ENCODE results near the gene ZNF335.
"Not testable (repeated sequence)": the region's sequence is repeated elsewhere in the genome, so short reads cannot be mapped to it uniquely, and the experiment has no call there.

Gene ZNF335

GRCh38 chr20:45931680-45932079, 40.3 kb downstream of the ZNF335 start:
- DNase-seq: not testable (repeated sequence)

GRCh38 chr20:45927071-45927878, 44.7 kb downstream of the ZNF335 start:
- DNase-seq: no peak

- DNase-seq: no peak
These were observed 45.3 kb downstream of the ZNF335 start for GRCh38 chr20:45926731-45927070.

- no peak for DNase-seq
These were observed 46.0 kb downstream of the ZNF335 start for GRCh38 chr20:45925821-45926506.

GRCh38 chr20:45924391-45925261, 47.4 kb downstream of the ZNF335 start:
- DNase-seq: peak; percentile 61

GRCh38 chr20:45921337-45922189, 50.4 kb downstream of the ZNF335 start:
- no peak for DNase-seq

- DNase-seq: no peak
These were observed 51.3 kb downstream of the ZNF335 start for GRCh38 chr20:45920462-45921336.

GRCh38 chr20:45919542-45920399, 52.2 kb downstream of the ZNF335 start:
- DNase-seq: peak; percentile 85

GRCh38 chr20:45918779-45919537, 53.0 kb downstream of the ZNF335 start:
- no peak for DNase-seq

GRCh38 chr20:45918182-45918737, 53.7 kb downstream of the ZNF335 start:
- DNase-seq: no peak

- peak; percentile 71 for DNase-seq
These were observed 54.2 kb downstream of the ZNF335 start for GRCh38 chr20:45917790-45918141.

GRCh38 chr20:45913116-45913515, 58.9 kb downstream of the ZNF335 start:
- no peak for DNase-seq

- no peak for DNase-seq
These were observed 59.7 kb downstream of the ZNF335 start for GRCh38 chr20:45912344-45912682.

- peak; percentile 84 for DNase-seq
These were observed 60.3 kb downstream of the ZNF335 start, which contains the start of gene PLTP for GRCh38 chr20:45911486-45912343. Gene PLTP, minus strand, starts transcription at chr20:45912155. Its CDS starts 703 bp downstream, at chr20:45911452.

- DNase-seq: peak; percentile 96
These were observed 61.1 kb downstream of the ZNF335 start for GRCh38 chr20:45910670-45911485.

- DNase-seq: no peak
These were observed 62.0 kb downstream of the ZNF335 start for GRCh38 chr20:45909817-45910669.
